ENCODE results near the gene DNA2. TPM values are rescaled to one million over a fixed set of nuclear protein-coding genes. Genes with fewer than 3 reads are reported as not detected.

The DNA2 gene
- total RNA-seq, 4 donors from 2014 or later, result 2.3 to 6.8 (median 3.9) TPM

- TF ChIP-seq CTCF (IDR thresholded peaks at IDR 0.05; ENCODE audit: low read depth), result no peak
These were observed 100.2 kb downstream of the DNA2 start for GRCh38 chr10:68371604-68372003.

- TF ChIP-seq CTCF (IDR thresholded peaks at IDR 0.05; ENCODE audit: low read depth), result no peak
These were observed 104.7 kb downstream of the DNA2 start for GRCh38 chr10:68367121-68367520.

GRCh38 chr10:68366600-68366999, 105.2 kb downstream of the DNA2 start:
- TF ChIP-seq CTCF (IDR thresholded peaks at IDR 0.05; ENCODE audit: low read depth), result no peak

- TF ChIP-seq CTCF (IDR thresholded peaks at IDR 0.05; ENCODE audit: low read depth), result no peak
These were observed 106.2 kb downstream of the DNA2 start for GRCh38 chr10:68365611-68366010.

- TF ChIP-seq CTCF (IDR thresholded peaks at IDR 0.05; ENCODE audit: low read depth), result no peak
These were observed 107.5 kb downstream of the DNA2 start for GRCh38 chr10:68364101-68364886.

Small RNAs within 50 kb of the gene (small RNA-seq; reads per million reads assigned to genes)
- gene RF00019 (0.49 reads per million), gene RNA5SP319 (not detected)

Other genes with a start within 250 kb of the DNA2 start
- gene ATOH7, start 239.9 kb downstream of the DNA2 start, total RNA-seq, result not detected
- 10 to 100 TPM; 49.3 to 88.0 (median 56.3) TPM for gene HNRNPH3, start 139.9 kb downstream of the DNA2 start, total RNA-seq
- 10 to 100 TPM in 3 of 4 donors, 1 to 10 TPM in 1; 7.7 to 15.4 (median 12.7) TPM for gene PBLD, start 139.0 kb downstream of the DNA2 start, total RNA-seq
- 10 to 100 TPM; 26.9 to 37.7 (median 32.8) TPM for gene RUFY2, start 64.7 kb downstream of the DNA2 start, total RNA-seq
- 10 to 100 TPM; 22.4 to 71.6 (median 40.3) TPM for gene SLC25A16, start 55.5 kb upstream of the DNA2 start, total RNA-seq
- gene TET1, start 88.4 kb upstream of the DNA2 start, total RNA-seq, result 10 to 100 TPM in 3 of 4 donors, 1 to 10 TPM in 1; 8.5 to 16.4 (median 10.4) TPM
- gene CCAR1, start 249.3 kb upstream of the DNA2 start, total RNA-seq, result 100 to 1,000 TPM in 1 of 4 donors, 10 to 100 TPM in 3; 51.1 to 102 (median 53.8) TPM

All from subcutaneous adipose tissue (tissue), 4 donors.